Tibial nerve (tissue), 4 donors: Measurements from ENCODE around the gene GRAMD1A.

Experiments
- EP300 ChIP-seq, 2 donors: sonication (generic); formaldehyde crosslinking; IDR thresholded peaks; one replicate each; pipeline ENCODE4 v1.6.1; 2017; ENCODE audit warnings: antibody characterized with exemption in 2 of 2, mild to moderate bottlenecking in 1 of 2
- POLR2A ChIP-seq, 2 donors: fragments of 450-650 bp; IDR thresholded peaks; one replicate each; pipeline ENCODE4 v1.6.1; 2017; ENCODE audit warnings: antibody characterized with exemption in 2 of 2, mild to moderate bottlenecking in 2 of 2, moderate library complexity in 2 of 2
- TF ChIP-seq, protein P1 (sequence below), 5 experiments: fragments of 200-600 bp in 3 of 5; fragments of 450-650 bp in 2 of 5; sonication (generic) in 3 of 5; IDR thresholded peaks; one replicate each; pipeline ENCODE4 v1.5.1; 2016 to 2019; ENCODE audit warnings: antibody characterized with exemption in 5 of 5, mild to moderate bottlenecking in 3 of 5, moderate library complexity in 2 of 5

DNA sequence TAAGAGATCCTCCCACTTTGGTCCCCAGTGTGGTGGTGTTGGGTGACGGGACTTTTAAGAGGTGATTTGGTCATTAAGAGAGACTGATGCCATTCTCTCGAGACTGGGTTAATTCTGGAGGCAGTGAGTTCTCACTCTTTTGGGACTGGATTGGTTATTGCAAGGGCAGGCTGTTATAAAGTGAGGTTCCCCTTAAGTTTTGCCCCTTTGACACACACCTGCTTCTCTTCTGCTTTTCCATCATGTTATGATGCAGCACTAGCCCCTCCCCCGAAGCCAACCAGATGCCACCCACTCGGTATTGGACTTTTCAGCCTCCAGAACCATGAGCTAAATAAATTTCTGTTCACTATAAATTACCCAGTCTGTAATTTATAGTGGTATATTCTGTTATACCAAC lies 16.3 kb upstream of the GRAMD1A start:
- TF ChIP-seq, protein P1, sequence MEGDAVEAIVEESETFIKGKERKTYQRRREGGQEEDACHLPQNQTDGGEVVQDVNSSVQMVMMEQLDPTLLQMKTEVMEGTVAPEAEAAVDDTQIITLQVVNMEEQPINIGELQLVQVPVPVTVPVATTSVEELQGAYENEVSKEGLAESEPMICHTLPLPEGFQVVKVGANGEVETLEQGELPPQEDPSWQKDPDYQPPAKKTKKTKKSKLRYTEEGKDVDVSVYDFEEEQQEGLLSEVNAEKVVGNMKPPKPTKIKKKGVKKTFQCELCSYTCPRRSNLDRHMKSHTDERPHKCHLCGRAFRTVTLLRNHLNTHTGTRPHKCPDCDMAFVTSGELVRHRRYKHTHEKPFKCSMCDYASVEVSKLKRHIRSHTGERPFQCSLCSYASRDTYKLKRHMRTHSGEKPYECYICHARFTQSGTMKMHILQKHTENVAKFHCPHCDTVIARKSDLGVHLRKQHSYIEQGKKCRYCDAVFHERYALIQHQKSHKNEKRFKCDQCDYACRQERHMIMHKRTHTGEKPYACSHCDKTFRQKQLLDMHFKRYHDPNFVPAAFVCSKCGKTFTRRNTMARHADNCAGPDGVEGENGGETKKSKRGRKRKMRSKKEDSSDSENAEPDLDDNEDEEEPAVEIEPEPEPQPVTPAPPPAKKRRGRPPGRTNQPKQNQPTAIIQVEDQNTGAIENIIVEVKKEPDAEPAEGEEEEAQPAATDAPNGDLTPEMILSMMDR (IDR thresholded peaks at IDR 0.05): no peak
- TF ChIP-seq POLR2A (IDR thresholded peaks at IDR 0.05): no peak
- TF ChIP-seq EP300 (IDR thresholded peaks at IDR 0.05): no peak
